CD4-positive, alpha-beta T cell treated with Interleukin-10 for 1 hour (primary cell): ENCODE data around the gene TPI1.
A peak's percentile ranks its signal among the peaks of the same experiment; 100 is the strongest.

Experiments
- DNase-seq: peaks from one replicate; pipeline ENCODE4 v3.0.0-alpha.2; 2020

Gene TPI1

GRCh38 chr12:6867413-6868210, at the start of gene TPI1:
Gene TPI1, plus strand, starts transcription at chr12:6867531. Its CDS starts 36 bp downstream, at chr12:6867567.
- peak; percentile 88 for DNase-seq

- no peak for DNase-seq
Observed at GRCh38 chr12:6817662-6818157, 49.6 kb upstream of the TPI1 start.

GRCh38 chr12:6818222-6818621, 49.1 kb upstream of the TPI1 start:
- DNase-seq, result no peak

DNA sequence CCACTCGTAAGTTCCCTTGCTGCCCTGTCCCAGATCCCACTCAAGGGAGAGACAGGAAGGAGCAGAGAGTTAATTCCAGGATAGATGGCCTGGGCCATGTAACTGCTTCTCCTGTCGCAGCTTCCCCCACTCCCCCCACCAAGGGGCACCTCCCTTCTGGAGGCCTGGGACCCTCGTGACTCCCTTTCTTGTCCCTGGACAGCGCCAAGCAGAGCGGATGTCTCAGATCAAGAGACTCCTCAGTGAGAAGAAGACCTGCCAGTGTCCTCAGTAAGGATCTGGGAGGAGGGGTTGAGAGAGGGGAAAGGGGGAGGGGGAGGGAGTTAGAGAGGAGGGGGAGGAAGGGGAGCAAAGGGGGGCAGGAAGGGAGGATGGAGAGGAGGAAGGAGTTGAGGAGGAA, 48.7 kb upstream of the TPI1 start:
- no peak for DNase-seq

GRCh38 chr12:6819106-6820030, 48.0 kb upstream of the TPI1 start:
- no peak for DNase-seq

DNA sequence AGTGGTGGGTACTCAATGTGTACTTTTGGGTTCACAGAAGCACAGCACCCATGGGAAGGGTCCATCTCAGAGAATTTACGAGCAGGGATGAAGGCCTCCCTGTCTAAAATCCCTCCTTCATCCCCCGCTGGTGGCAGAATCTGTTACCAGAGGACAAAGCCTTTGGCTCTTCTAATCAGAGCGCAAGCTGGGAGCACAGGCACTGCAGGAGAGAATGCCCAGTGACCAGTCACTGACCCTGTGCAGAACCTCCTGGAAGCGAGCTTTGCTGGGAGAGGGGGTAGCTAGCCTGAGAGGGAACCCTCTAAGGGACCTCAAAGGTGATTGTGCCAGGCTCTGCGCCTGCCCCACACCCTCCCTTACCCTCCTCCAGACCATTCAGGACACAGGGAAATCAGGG, 47.2 kb upstream of the TPI1 start:
- no peak for DNase-seq

DNA sequence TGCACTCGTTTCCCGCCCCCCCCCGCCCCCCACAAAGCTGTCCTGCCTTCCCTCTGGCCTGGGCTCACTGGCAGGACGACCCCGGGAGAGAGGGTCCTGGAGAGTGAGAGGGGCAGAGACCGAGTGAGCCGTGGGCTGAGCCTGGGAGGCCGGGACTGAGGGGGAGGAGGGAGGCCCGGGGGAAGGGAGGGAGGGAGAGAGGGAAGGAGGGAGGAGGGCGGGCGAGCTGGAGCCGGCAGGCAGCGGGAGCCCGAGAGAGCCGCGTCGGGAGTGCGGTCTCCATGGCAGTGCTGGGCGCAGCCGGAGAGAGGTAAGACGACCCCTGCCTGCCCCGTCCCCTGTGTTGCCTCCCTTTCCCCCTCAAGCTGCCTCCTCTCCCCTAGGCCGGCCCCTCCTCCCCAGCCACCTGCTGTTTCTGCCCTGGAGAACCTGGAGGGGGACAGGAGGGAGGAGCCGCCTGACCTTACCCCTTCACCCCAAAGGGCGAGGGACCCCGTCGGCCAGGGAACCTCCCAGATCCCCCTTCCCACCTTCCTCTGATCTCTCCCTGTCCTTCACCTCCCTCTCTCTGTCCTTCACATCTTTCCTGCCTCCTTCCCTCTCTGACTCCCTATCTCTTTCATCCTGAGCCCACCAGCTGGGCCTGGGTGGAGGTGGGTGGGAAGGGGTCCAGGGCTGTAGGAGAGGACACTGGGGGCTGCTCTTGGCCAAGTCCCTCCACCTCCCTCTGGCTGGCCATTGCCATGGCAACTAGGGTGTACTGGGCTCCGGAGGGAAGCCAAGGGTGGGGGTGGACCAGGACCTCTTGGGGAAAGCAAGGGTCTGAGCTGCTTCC, 45.5 kb upstream of the TPI1 start, which contains the start of gene GPR162:
Gene GPR162 (plus strand): TSS at position 231 of the 835 bp plus-strand sequence. CDS start 2,078 bp downstream, outside the sequence.
- DNase-seq, result no peak

- no peak for DNase-seq
Observed at GRCh38 chr12:6822426-6823135, 44.8 kb upstream of the TPI1 start.

DNA sequence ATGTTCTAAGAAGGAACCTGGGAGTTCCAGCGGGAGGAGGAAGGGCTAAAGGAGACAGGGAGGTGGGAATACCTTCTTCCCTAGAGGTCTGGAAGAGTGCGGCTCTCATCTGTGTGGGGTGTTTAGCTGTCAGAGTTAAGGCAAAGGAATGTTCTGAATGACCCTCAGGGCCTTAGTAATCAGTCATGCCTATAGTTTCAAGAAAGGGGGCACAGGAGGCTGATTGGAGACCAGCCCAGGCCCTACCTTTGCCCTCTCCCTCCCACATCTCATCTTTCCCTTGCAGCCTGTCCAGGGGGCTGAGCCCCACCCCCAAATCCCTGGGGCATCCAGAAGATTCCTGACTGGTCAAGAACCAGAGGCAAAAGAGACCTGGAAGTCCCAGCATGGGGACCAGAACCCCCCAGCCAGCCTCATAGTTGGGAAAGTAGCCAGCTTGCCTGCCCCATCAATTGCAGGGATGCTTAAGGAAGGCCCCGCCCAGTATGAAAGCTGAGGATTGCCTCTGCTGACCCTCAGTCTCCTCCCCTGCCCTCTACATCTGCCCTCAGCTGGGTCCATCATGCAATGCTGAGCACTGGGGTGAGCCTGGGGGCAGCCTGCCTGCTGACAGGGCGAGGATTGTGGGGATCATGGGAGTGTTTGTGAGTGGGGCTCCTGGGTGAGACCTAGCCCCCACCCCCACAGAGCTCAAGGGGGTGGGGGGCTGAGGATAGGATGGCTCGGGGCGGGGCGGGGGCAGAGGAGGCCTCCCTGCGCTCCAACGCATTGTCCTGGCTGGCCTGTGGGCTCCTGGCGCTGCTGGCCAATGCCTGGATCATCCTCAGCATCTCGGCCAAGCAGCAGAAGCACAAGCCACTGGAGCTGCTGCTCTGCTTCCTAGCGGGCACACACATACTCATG, 43.9 kb upstream of the TPI1 start:
- DNase-seq, result no peak

DNA sequence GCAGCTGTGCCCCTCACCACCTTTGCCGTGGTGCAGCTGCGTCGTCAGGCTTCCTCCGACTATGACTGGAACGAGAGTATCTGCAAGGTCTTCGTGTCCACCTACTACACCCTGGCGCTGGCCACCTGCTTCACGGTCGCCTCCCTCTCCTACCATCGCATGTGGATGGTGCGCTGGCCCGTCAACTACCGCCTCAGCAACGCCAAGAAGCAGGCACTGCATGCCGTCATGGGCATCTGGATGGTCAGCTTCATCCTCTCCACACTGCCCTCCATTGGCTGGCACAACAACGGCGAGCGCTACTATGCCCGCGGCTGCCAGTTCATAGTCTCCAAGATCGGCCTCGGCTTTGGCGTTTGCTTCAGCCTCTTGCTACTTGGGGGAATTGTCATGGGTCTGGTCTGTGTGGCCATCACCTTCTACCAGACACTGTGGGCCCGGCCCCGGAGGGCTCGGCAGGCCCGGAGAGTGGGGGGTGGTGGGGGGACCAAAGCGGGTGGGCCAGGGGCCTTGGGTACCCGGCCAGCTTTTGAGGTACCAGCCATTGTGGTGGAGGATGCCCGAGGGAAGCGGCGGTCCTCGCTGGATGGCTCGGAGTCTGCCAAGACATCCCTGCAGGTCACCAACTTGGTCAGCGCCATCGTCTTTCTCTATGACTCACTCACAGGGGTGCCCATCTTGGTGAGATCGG, 43.1 kb upstream of the TPI1 start:
- no peak for DNase-seq

- no peak for DNase-seq
Observed at GRCh38 chr12:6824901-6825381, 42.4 kb upstream of the TPI1 start.

- peak; percentile 80 for DNase-seq
Observed at GRCh38 chr12:6825398-6826124, 41.8 kb upstream of the TPI1 start.

- DNase-seq, result no peak
Observed at GRCh38 chr12:6826125-6826733, 41.1 kb upstream of the TPI1 start.

DNA sequence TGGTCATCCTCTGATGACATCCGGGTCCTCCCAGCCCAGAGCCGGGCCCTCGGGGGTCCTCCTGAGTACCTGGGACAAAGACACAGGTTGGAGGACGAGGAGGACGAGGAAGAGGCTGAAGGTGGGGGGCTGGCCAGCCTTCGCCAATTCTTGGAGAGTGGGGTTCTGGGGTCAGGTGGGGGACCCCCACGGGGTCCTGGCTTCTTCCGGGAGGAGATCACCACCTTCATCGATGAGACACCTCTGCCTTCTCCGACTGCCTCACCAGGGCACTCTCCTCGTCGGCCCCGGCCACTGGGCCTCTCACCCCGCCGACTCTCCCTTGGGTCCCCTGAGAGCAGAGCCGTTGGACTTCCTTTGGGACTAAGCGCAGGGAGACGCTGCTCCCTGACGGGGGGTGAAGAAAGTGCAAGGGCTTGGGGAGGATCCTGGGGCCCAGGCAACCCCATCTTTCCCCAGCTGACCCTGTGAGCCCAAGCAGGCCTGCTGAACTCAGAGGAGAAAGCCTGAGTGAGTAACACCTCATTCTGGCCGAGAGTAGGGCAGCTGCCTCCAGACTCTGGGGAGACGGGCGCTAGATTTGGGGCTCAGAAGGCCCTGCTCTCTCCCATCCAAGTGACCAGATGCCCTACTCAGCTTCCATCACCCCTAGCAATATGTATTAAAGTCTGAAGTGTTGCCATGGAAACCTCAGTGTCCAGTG, 40.4 kb upstream of the TPI1 start:
- no peak for DNase-seq

GRCh38 chr12:6827437-6827911, 39.9 kb upstream of the TPI1 start:
- DNase-seq, result peak; percentile 45

DNA sequence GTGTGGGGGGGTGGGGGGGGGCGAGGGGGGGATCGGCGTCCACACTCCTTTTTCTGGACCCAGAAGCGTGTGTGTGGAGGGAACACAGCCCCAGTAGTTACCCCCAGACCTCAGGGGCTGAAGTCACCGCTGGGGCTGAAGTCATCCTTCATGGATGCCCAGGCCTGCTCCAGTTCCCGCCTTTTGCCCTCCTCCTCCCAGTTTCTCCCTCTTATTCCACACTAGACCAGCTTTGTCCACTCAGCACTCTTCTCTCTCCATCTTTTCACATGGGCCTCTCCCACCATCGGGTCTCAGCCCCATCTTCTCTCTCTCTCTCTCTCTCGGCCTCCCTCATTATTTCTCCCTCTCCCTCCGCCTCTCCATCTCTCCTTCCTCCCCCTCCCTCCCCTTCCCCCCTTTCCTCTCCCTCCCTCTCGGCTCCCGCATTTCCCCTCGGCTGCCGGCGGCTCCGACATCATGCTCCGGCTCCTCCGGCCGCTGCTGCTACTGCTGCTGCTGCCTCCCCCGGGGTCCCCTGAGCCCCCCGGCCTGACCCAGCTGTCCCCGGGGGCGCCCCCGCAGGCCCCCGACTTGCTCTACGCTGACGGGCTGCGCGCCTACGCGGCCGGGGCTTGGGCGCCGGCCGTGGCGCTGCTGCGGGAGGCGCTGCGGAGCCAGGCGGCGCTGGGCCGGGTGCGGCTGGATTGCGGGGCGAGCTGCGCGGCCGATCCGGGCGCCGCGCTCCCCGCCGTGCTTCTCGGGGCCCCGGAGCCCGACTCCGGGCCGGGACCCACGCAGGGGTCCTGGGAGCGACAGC, 39.1 kb upstream of the TPI1 start, which contains the start of gene P3H3:
Gene P3H3 (plus strand): TSS at position 426 of the 799 bp plus-strand sequence. CDS start 34 bp downstream, at position 460.
- peak; percentile 17 for DNase-seq
